Keratinocyte (primary cell): ENCODE measurements around the gene LINC00237.
A peak's percentile ranks its signal among the peaks of the same experiment; 100 is the strongest.

ENCODE experiments used
- EZH2 ChIP-seq: IDR thresholded peaks from one replicate; pipeline ENCODE4 v1.6.1; 2012; ENCODE audit warnings: inconsistent platforms, mild to moderate bottlenecking, low read length, moderate library complexity
- TF ChIP-seq, protein P1 (sequence below), 3 experiments: IDR thresholded peaks in 1 of 3; conservative IDR thresholded peaks in 1 of 3; optimal IDR thresholded peaks in 1 of 3; 2 replicates in 2 of 3; 3 replicates in 1 of 3; pipeline versions ENCODE3 to v1.5.1; 2011; ENCODE audit warnings: low read length in 3 of 3, mild to moderate bottlenecking in 3 of 3, moderate library complexity in 2 of 3, control low read depth in 1 of 3, inconsistent platforms in 1 of 3; ENCODE audit not compliant: insufficient read depth in 2 of 3; ENCODE audit errors: extremely low read depth in 1 of 3

DNA sequence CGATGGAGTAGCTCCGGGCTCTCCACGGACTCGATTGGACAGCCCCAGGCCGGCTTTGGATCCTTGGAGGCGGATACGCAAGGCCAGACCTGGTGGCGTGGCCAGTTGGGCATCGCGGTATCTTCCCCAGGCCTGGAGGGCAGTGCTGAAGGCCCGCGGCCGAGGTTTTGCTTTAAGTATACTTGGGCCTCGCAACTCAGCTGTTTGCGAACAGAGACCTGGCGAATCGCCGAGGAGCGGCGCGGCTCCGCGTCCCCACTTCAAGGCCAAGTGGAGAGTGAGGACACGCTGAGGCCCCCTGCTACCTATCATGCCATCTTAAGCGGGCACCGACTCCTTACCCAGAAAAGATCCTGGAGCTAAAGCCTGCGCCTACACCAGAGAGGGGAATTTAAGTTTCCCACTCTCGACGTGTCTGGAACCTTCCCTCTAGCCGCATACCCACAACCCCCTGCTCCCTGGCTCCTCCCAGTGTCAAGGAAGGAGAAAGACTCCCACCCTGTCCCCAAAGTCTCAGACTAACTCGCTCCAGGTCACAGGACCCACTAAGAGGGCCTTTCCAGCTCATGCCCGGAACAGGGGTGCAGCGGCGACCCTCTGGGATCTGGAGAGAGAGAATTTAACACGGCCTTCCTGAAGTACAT lies 4.1 kb downstream of the LINC00237 start:
- peak; percentile 38 for TF ChIP-seq EZH2
- TF ChIP-seq, protein P1, sequence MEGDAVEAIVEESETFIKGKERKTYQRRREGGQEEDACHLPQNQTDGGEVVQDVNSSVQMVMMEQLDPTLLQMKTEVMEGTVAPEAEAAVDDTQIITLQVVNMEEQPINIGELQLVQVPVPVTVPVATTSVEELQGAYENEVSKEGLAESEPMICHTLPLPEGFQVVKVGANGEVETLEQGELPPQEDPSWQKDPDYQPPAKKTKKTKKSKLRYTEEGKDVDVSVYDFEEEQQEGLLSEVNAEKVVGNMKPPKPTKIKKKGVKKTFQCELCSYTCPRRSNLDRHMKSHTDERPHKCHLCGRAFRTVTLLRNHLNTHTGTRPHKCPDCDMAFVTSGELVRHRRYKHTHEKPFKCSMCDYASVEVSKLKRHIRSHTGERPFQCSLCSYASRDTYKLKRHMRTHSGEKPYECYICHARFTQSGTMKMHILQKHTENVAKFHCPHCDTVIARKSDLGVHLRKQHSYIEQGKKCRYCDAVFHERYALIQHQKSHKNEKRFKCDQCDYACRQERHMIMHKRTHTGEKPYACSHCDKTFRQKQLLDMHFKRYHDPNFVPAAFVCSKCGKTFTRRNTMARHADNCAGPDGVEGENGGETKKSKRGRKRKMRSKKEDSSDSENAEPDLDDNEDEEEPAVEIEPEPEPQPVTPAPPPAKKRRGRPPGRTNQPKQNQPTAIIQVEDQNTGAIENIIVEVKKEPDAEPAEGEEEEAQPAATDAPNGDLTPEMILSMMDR (optimal IDR thresholded peaks at IDR 0.05 in 1 of 3, IDR thresholded peaks at IDR 0.05 in 1 of 3, conservative IDR thresholded peaks at IDR 0.05 in 1 of 3; ENCODE audit: extremely low read depth in 1 of 3, insufficient read depth in 2 of 3, low read length in 3 of 3), result no peak
